Measurements from ENCODE around the gene KCNMA1.

KCNMA1 gene

GRCh38 chr10:76899490-76899889 is 738.1 kb downstream of the KCNMA1 start:
- DNase-seq: no peak

- no peak for DNase-seq
These were observed 744.7 kb downstream of the KCNMA1 start for GRCh38 chr10:76892766-76893479.

DNA sequence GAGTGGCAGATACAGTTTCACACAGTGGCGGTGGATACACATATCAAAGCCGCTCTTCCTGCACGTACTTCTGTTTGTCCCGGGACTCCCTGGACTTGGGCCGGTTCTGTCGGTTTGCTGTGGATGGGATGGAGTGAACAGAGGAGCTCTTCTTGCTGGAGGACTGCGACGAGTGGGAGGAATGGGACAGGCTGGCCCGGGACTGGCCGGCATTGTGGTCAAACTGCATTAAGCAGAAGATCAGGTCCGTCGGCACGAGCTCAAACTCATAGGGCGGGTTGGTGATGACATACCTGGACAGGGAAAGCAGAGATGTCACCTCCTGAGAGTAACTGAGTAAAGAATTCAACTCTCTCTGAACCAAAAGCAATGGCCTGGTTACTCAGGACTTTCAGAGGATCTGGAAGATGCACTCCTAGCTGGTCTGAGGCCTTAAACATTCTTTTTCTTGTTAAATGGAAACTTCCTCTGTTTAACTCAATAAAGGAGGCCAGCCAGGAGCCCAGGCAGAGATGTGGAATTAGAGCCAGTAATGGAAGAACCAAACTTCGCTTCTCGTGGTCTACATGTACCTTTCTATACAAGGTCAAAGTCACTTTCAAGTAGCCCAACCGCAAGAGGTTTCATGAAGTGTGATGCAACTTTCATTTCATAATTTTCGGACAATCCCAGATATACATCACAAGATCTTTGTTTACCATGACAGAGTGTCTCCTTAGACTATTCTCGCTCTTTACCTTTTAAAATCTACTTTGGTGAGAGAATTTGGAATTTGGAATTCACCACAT is 750.2 kb downstream of the KCNMA1 start:
- no peak for DNase-seq

GRCh38 chr10:76885816-76886215 is 751.8 kb downstream of the KCNMA1 start:
- DNase-seq: no peak

- DNase-seq: no peak
These were observed 752.8 kb downstream of the KCNMA1 start for GRCh38 chr10:76884673-76885275.

GRCh38 chr10:76883596-76883995 is 754.0 kb downstream of the KCNMA1 start:
- no peak for DNase-seq

GRCh38 chr10:76882796-76883195 is 754.8 kb downstream of the KCNMA1 start:
- no peak for DNase-seq

- no peak for DNase-seq
These were observed 755.4 kb downstream of the KCNMA1 start for GRCh38 chr10:76882245-76882644.

DNA sequence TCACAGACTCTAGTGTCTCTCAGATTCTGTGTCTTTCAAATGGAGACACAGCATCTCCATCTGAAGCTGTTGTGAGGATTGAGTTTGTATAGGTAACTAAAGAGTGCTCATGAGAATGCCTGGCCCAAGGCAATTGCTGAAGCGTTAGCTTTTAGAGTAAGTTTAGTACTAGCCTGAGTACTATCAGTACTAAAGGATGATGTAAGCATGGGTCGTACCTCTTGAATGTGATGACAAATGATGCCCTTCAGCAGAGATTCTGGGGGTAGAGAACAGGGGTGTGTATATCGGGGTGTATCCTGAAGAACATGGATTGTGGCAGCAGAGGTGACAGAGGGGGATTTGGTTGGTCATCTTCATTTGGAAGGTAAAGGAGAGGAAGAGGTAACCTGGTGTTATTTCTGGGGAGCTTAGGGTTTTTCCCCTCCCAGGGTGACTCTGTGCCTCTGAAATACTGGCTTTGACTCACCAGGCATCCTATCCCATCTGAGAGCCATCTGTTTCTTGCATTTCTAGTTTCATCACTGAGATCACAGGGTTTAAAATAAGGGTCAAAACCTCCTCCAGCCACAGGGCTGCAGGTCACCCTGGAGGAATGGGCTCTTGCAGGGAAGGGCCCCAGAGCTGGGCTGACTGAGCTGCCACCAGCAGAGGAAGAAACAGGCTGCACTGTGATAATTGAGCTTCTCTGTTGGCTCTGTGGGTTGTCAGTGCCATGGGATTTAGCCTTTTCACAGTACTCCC is 756.0 kb downstream of the KCNMA1 start:
- no peak for DNase-seq

DNA sequence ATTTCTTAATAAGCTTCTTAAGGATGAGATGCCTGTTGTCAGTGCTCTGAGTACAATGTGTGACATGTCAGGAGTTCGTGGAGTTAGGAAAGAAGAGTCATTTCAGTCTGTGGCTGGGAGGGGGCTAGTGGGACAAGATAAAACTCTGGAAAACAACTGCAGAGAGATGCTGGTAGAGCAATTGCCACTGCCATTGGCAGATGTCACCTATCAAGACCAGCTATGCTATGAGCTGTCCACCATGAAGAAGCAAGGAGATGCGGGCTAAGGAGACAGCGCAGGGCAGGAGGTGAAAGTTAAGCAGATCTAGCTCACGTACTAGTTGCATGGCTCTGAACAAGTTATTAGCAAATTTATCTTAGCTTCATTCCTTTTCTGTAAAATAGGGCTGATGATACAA is 756.7 kb downstream of the KCNMA1 start:
- DNase-seq: no peak

DNA sequence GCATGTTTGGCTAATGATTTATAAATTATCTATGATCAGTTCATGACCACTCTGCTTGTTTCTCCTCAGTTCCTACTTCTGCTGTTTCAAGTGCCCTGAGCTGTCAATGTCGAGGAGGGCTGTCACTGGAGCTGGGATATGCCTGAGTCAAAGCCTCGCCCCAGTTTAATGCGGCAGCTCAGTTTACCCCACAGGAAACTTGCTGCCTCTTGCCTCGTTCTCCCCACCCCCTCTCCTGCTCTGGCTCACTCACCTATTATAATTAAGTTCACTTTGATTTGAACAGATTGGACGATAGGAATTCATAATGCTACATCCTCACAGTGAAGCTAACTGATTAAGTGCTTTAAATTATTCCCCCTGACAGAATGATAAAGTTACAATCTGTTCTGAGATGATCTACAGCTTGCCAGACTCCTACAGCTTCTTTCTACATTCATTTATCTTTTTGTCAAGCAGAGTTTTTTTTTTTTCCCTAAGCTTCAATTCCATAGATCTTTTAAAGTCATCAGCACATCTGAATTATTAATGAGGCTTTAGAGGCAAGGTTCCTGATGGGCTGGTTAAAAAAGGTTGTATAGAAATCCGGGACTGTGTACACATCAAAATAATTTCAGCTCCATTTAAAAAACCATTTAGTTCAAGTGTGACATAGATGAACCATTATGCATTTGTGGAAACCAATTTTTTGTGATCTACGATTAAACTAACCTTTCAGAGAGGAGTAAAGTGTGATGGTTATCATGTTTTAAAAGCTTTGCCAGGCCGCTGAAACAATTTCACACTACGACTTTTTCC is 758.3 kb downstream of the KCNMA1 start:
- DNase-seq: no peak

DNA sequence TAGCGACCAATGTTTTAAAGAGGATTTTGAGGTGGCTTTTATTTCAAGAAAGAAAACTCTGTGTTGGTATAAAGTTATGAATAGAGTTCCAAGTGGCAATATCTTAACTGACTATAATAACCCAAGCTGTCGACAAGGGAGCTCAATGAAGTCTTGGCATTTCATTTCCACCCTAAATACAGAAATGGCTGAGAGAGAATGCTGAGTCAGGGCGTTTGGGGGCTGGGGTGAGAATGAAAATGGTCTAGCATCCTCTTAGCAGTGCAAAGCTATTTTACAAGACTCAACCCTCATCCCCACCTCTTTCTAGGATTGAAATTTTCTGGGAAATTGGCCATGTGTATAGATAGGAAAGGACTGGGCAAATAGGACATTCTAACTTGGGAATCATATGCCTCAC is 759.1 kb downstream of the KCNMA1 start:
- no peak for DNase-seq

GRCh38 chr10:76874896-76875295 is 762.7 kb downstream of the KCNMA1 start:
- no peak for DNase-seq

- DNase-seq: no peak
These were observed 763.4 kb downstream of the KCNMA1 start for GRCh38 chr10:76874176-76874575.

- no peak for DNase-seq
These were observed 765.8 kb downstream of the KCNMA1 start for GRCh38 chr10:76871697-76872295.

- no peak for DNase-seq
These were observed 767.7 kb downstream of the KCNMA1 start for GRCh38 chr10:76869931-76870330.

DNA sequence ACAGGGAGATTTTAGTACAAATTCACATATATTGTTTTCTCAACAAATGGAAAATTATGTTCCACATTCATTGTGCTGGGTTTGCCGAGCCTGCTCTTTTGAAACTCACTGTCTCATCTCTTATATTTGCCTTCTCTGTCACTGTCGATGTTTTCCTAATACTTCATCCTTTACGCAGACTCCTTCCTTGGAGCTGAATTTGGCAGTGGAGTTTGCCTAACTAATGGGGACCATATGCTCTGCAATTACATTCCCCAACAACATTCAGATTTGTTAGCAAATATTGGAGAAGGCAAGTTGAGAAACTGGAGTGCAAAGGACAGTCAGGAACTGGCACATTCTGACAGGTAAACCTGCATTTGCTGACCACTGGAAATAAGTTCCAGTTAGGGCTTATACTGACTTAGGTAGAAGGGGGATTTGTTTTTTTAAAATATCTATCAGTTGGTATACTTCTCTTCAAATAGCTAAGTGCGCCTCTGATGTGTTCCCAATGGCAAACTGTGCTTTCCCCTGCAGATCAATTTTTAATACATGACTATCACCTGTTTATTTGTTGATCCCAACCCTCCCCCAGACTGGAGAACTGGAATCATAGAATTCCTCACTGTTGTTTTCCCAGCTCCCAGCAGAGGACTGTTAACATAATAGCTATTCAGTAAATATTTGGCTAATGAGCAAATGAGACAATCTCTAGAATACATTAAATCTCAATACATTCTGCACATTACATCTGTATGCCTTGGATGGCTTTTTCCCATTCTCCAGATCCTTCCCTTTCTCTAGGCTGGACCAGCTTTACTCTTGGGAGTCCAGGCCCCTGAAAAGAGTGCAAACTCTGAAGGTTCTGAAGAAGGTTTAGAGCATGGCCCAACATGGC is 769.3 kb downstream of the KCNMA1 start:
- no peak for DNase-seq

- no peak for DNase-seq
These were observed 770.6 kb downstream of the KCNMA1 start for GRCh38 chr10:76866841-76867586.

GRCh38 chr10:76864922-76865321 is 772.7 kb downstream of the KCNMA1 start:
- no peak for DNase-seq

DNA sequence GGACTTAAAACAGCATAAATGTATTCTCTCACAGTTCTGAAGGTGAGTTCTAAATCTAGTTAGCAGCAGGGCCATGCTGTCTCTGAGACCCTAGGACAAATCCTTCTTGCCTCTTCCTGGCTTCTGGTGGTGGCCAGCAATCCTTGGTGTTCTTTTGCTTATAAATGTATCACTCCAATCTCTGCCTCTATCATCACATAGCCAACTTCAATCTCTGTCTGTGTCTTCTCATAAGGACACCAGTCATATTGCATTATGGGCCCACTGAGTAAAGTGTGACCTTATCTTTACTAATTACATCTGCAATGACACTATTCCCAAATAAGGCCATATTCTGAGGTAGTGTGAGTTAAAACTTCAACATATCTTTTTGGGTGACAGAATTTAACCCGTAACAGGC is 778.9 kb downstream of the KCNMA1 start:
- no peak for DNase-seq
